Vagina (tissue), 2 donors: ENCODE data around the gene LPCAT1. TPM values are rescaled to one million over a fixed set of nuclear protein-coding genes. Genes with fewer than 3 reads are reported as not detected.

Experiments
- DNase-seq, 2 donors: peaks; one replicate each; pipeline ENCODE4 v3.0.0-alpha.2; 2017; ENCODE audit errors: extremely low spot score in 2 of 2
- H3K27ac ChIP-seq: fragments of 200-600 bp; sonication (generic); one replicate; pipeline ENCODE4 v1.5.1; 2019
- H3K27me3 ChIP-seq: fragments of 200-600 bp; sonication (generic); one replicate; pipeline ENCODE4 v1.5.1; 2019
- H3K36me3 ChIP-seq, 2 donors: fragments of 200-600 bp; sonication (generic); one replicate each; pipeline ENCODE4 v1.5.1; 2017 to 2019
- H3K4me1 ChIP-seq: fragments of 200-600 bp; sonication (generic); one replicate; pipeline ENCODE4 v1.5.1; 2019
- H3K4me3 ChIP-seq, 2 donors: fragments of 200-600 bp; sonication (generic); 1 replicate in 1 of 2; 2 replicates in 1 of 2; pipeline ENCODE4 v1.5.1; 2016 to 2019
- H3K9me3 ChIP-seq: fragments of 200-600 bp; sonication (generic); one replicate; pipeline ENCODE4 v1.5.1; 2019
- CTCF ChIP-seq, 3 experiments: fragments of 450-650 bp in 2 of 3; fragments of 200-600 bp in 1 of 3; sonication (generic) in 1 of 3; IDR thresholded peaks; one replicate each; pipeline ENCODE4 v1.5.1; 2017 to 2019; ENCODE audit warnings: antibody characterized with exemption in 3 of 3, mild to moderate bottlenecking in 2 of 3, moderate library complexity in 2 of 3
- POLR2A ChIP-seq, 2 donors: fragments of 450-650 bp; IDR thresholded peaks; one replicate each; pipeline ENCODE4 v1.6.1; 2017; ENCODE audit warnings: antibody characterized with exemption in 2 of 2, mild to moderate bottlenecking in 2 of 2, moderate library complexity in 2 of 2
- POLR2AphosphoS5 ChIP-seq, 2 donors: sonication (generic); formaldehyde crosslinking; IDR thresholded peaks; one replicate each; pipeline ENCODE4 v1.9.0; 2017; ENCODE audit warnings: antibody characterized with exemption in 2 of 2, mild to moderate bottlenecking in 2 of 2, low read depth in 1 of 2; ENCODE audit not compliant: insufficient read depth in 1 of 2
- intact Hi-C: fragments of 100-400 bp; cut with DNase I; formaldehyde crosslinking; loops from one replicate; pipeline ENCODE4 v1.15.1; 2023
- total RNA-seq: library from RNA; depleted of rRNA; stranded (reverse); fragments of >200 nt; gene quantifications from one replicate; pipeline ENCODE4 v1.2.3, GENCODE V29; 2016

Gene LPCAT1
- total RNA-seq, 1 donor from 2014 or later: 29.7 TPM

GRCh38 chr5:1474183-1474839 lies 49.4 kb downstream of the LPCAT1 start:
- intact Hi-C loops: no loop called here
- Histone ChIP-seq H3K9me3 (no peaks in the 10 kb centered on the region), H3K36me3 (peaks cover 0 to 13% of the 10 kb centered on the region in 2 donors), H3K27me3 (no peaks in the 10 kb centered on the region), H3K4me1 (no peaks in the 10 kb centered on the region), H3K27ac (no peak overlapping the region), H3K4me3 (no peak overlapping the region)
- no peak for TF ChIP-seq POLR2AphosphoS5 (IDR thresholded peaks at IDR 0.05; ENCODE audit: insufficient read depth in 1 of 2, low read depth in 1 of 2)
- no peak for TF ChIP-seq POLR2A (IDR thresholded peaks at IDR 0.05)
- no peak for TF ChIP-seq CTCF (IDR thresholded peaks at IDR 0.05)
- DNase-seq: no peak

- Histone ChIP-seq H3K36me3 (peaks cover 0 to 13% of the 10 kb centered on the region in 2 donors), H3K27ac (no peak overlapping the region), H3K9me3 (no peaks in the 10 kb centered on the region), H3K27me3 (no peaks in the 10 kb centered on the region), H3K4me3 (no peak overlapping the region), H3K4me1 (no peaks in the 10 kb centered on the region)
- DNase-seq: no peak
- TF ChIP-seq POLR2A (IDR thresholded peaks at IDR 0.05) (no peak), POLR2AphosphoS5 (IDR thresholded peaks at IDR 0.05; ENCODE audit: insufficient read depth in 1 of 2, low read depth in 1 of 2) (no peak), CTCF (IDR thresholded peaks at IDR 0.05) (no peak)
- intact Hi-C loops: no loop called here
Observed at GRCh38 chr5:1473746-1474145, 50.0 kb downstream of the LPCAT1 start.

GRCh38 chr5:1472964-1473628 lies 50.7 kb downstream of the LPCAT1 start:
- intact Hi-C loops: no loop called here
- Histone ChIP-seq H3K9me3 (no peaks in the 10 kb centered on the region), H3K4me1 (no peaks in the 10 kb centered on the region), H3K27ac (no peak overlapping the region), H3K36me3 (peaks cover 0 to 13% of the 10 kb centered on the region in 2 donors), H3K27me3 (no peaks in the 10 kb centered on the region), H3K4me3 (no peak overlapping the region)
- no peak for TF ChIP-seq POLR2AphosphoS5 (IDR thresholded peaks at IDR 0.05; ENCODE audit: insufficient read depth in 1 of 2, low read depth in 1 of 2)
- no peak for TF ChIP-seq POLR2A (IDR thresholded peaks at IDR 0.05)
- no peak for DNase-seq

- Histone ChIP-seq H3K4me1 (no peaks in the 10 kb centered on the region), H3K36me3 (peaks cover 0 to 12% of the 10 kb centered on the region in 2 donors), H3K9me3 (no peaks in the 10 kb centered on the region), H3K27me3 (no peaks in the 10 kb centered on the region), H3K27ac (no peak overlapping the region), H3K4me3 (no peak overlapping the region)
- intact Hi-C loops: no loop called here
- no peak for DNase-seq
- TF ChIP-seq POLR2A (IDR thresholded peaks at IDR 0.05) (no peak), CTCF (IDR thresholded peaks at IDR 0.05) (no peak)
Observed at GRCh38 chr5:1471997-1472963, 51.5 kb downstream of the LPCAT1 start.

- Histone ChIP-seq H3K27me3 (no peaks in the 10 kb centered on the region), H3K4me1 (no peaks in the 10 kb centered on the region), H3K27ac (no peak overlapping the region), H3K36me3 (peaks cover 0 to 7% of the 10 kb centered on the region in 2 donors), H3K4me3 (no peak overlapping the region), H3K9me3 (no peaks in the 10 kb centered on the region)
- TF ChIP-seq CTCF (IDR thresholded peaks at IDR 0.05) (no peak), POLR2A (IDR thresholded peaks at IDR 0.05) (no peak), POLR2AphosphoS5 (IDR thresholded peaks at IDR 0.05; ENCODE audit: insufficient read depth in 1 of 2, low read depth in 1 of 2) (no peak)
- DNase-seq: no peak
- intact Hi-C loops: no loop called here
Observed at GRCh38 chr5:1471240-1471853, 52.4 kb downstream of the LPCAT1 start.
